ENCODE data around the gene MCL1.
A peak's percentile ranks its signal among the peaks of the same experiment; 100 is the strongest.
"Not testable (repeated sequence)": the region's sequence is repeated elsewhere in the genome, so short reads cannot be mapped to it uniquely, and the experiment has no call there.

The MCL1 gene

DNA sequence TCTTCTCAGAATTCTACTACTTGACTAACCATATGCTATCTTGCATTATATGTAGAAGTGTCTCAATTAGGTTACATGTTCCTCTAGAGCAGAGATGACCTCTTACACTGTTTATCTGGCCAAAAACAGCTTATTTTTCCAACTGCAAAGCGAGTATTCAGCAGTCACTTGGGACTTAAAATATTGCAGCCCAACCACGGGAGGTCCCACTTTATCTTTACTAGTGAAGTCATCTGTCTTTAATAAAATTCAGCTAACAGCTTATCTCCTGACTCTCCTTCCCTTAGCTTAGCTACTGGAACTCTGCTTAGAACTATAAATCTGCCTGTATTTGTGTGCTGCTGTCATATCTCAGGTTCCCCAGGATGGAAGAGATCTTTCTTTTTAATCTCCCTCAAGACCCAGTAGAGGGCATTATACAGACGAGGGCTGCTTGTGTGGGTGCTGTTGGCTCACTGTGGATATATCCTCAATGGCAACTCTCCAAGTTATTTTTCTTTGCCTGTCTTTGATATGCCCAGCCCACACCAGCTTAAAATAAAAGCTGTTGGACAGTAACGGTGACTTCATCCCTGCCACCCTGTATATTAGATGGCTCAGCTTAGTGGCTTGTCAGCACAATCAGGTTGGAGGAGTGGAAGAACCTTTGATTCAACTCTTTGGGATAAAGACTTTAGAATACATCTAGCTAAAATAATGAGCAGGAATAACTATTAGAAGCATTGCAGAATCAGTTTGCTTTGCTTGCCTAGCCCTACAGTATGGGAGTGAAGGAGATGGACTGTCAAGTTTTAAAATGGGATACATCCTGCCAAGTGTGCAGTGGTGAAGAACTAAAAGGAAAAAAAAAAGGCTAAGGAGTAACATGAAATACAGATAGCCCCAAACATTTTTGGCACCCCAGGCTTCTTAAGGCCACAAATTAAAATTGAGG, 40.4 kb upstream of the MCL1 start:
- no peaks in the 10 kb centered on the region for H3K27me3 ChIP-seq
- H3K4me1 ChIP-seq = no peaks in the 10 kb centered on the region
- no peak overlapping the region for H3K27ac ChIP-seq
- H4K20me1 ChIP-seq = no peaks in the 10 kb centered on the region
- no peak overlapping the region for H3K4me2 ChIP-seq
- H3K9me3 ChIP-seq = no peaks in the 10 kb centered on the region
- no peak overlapping the region for H3K9ac ChIP-seq
- H3K4me3 ChIP-seq = no peak overlapping the region
- H3K36me3 ChIP-seq = peaks cover 95% of the 10 kb centered on the region
- no peak for TF ChIP-seq Cebpa-rat (IDR thresholded peaks at IDR 0.05)

- H3K4me3 ChIP-seq = no peak overlapping the region
- TF ChIP-seq Cebpa-rat (IDR thresholded peaks at IDR 0.05) = no peak
- peaks cover 82% of the 10 kb centered on the region for H3K36me3 ChIP-seq
Observed at GRCh38 chr1:150615346-150616201, 36.2 kb upstream of the MCL1 start.

GRCh38 chr1:150613061-150613920, 33.9 kb upstream of the MCL1 start:
- no peak for TF ChIP-seq Cebpa-rat (IDR thresholded peaks at IDR 0.05)
- Histone ChIP-seq H4K20me1 (no peaks in the 10 kb centered on the region), H3K4me3 (no peak overlapping the region), H3K9me3 (no peaks in the 10 kb centered on the region), H3K4me1 (peaks cover 25% of the 10 kb centered on the region), H3K9ac (peak overlapping the region; percentile 49; the same call in 1 of the 2 replicates), H3K36me3 (peaks cover 79% of the 10 kb centered on the region), H3K27me3 (no peaks in the 10 kb centered on the region), H3K27ac (peak overlapping the region; percentile 42), H3K4me2 (peak overlapping the region; percentile 66)

More at GRCh38 chr1:150615346-150616201, 36.2 kb upstream of the MCL1 start:
- H3K9ac ChIP-seq = no peak overlapping the region
- H4K20me1 ChIP-seq = no peaks in the 10 kb centered on the region
- H3K27me3 ChIP-seq = no peaks in the 10 kb centered on the region
- H3K27ac ChIP-seq = no peak overlapping the region
- H3K9me3 ChIP-seq = no peaks in the 10 kb centered on the region
- H3K4me1 ChIP-seq = peaks cover 25% of the 10 kb centered on the region
- H3K4me2 ChIP-seq = no peak overlapping the region

DNA sequence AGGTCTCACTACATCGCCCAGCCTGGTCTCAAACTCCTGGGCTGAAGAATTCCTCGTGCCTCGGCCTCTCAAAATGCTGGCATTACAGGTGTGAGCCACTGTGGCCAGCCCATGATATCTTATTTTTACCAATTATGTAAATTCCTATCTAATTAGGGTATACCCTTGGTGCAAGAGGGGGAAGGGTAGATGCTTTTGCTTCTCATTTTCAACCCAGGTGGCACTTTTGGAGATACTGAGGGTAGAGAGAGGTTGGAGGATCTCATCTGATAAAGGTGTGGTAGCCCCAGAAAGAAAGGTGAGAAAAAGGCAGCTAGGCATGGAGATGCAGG, 32.6 kb upstream of the MCL1 start:
- H3K27ac ChIP-seq = no peak overlapping the region; the same call in 1 of the 2 replicates
- no peaks in the 10 kb centered on the region for H3K27me3 ChIP-seq
- no peaks in the 10 kb centered on the region for H4K20me1 ChIP-seq
- TF ChIP-seq Cebpa-rat (IDR thresholded peaks at IDR 0.05) = no peak
- peaks cover 74% of the 10 kb centered on the region for H3K36me3 ChIP-seq
- no peak overlapping the region for H3K4me3 ChIP-seq
- no peak overlapping the region for H3K9ac ChIP-seq
- H3K4me2 ChIP-seq = no peak overlapping the region
- peaks cover 25% of the 10 kb centered on the region for H3K4me1 ChIP-seq
- H3K9me3 ChIP-seq = no peaks in the 10 kb centered on the region

DNA sequence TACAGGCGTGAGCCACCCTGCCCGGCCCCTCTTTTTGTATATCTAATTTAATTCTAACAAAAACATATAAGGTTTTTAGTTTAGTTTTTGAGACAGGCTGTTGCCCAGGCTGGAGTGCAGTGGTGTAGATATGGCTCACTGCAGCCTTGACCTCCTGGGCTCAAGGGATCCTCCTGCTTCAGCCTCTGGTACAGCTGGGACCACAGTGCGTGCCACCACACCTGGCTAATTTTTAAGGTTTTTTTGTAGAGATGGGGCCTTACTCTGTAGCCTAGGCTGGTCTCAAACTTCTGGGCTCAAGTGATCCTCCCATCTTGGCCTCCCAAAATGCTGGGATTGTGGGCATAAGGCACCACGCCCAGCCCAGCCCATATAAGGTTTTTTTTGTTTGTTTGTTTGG, 31.2 kb upstream of the MCL1 start:
- Histone ChIP-seq H3K4me2 (no peak overlapping the region), H3K9ac (no peak overlapping the region)
- no peak for TF ChIP-seq Cebpa-rat (IDR thresholded peaks at IDR 0.05)

DNA sequence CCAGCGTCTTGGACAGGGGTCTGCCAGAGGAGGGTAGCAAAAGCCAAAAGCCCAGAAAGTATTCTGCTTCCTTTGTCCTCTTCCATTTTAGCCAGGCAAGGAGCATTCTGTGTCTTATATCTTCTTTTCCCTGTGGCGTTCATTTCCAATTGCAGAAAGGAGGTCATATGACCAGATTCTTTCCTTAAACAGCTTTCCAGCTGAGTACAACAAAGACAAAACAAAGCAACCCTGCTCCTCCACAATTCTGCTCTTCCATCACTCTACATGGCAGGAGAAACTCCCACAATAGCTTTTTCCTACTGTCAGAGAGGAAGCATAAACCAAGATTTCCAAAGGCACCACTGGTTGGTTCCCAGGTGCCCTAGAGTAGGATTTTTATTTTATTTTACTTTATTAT, 30.3 kb upstream of the MCL1 start:
- Histone ChIP-seq H3K4me3 (no peak overlapping the region), H3K4me1 (peaks cover 25% of the 10 kb centered on the region), H4K20me1 (no peaks in the 10 kb centered on the region), H3K4me2 (no peak overlapping the region), H3K9ac (no peak overlapping the region), H3K36me3 (peaks cover 58% of the 10 kb centered on the region), H3K27ac (no peak overlapping the region), H3K27me3 (no peaks in the 10 kb centered on the region), H3K9me3 (no peaks in the 10 kb centered on the region)
- TF ChIP-seq Cebpa-rat (IDR thresholded peaks at IDR 0.05) = no peak

More for the DNA sequence above, 31.2 kb upstream of the MCL1 start:
- Histone ChIP-seq H3K4me1 (peaks cover 25% of the 10 kb centered on the region), H3K36me3 (peaks cover 64% of the 10 kb centered on the region), H3K27me3 (no peaks in the 10 kb centered on the region), H3K9me3 (no peaks in the 10 kb centered on the region), H4K20me1 (no peaks in the 10 kb centered on the region), H3K27ac (no peak overlapping the region), H3K4me3 (no peak overlapping the region)

DNA sequence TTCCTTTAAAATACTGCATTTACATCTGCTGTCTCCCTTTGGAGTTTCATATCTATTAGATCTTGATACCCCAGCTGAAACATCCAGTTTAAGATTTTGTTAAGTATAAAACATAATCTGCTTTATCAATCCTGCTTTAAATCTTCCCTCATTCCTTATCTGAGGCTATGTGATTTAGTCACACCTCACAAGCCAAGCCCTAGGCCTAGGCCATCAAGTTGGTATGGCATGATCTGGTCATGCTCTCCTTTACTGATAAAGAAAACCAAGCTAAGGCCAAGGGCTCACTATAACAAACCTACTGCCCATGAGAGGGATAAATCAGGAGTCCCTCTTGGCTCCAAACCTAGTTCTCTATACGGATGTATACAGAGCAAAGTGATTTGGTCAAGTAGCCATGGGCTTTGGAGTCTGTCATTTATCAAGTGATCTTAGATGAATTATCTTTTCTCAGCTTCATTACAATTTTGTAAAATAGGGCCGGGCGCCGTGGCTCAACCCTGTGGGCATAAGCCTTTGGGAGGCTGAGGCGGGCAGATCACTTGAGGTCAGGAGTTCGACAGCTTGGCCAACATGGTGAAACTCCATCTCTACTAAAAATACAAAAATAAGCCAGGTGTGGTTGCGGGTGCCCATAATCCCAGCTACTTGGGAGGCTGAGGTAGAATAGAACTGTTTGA, 27.2 kb upstream of the MCL1 start:
- Histone ChIP-seq H3K27ac (no peak overlapping the region), H3K9ac (no peak overlapping the region), H4K20me1 (no peaks in the 10 kb centered on the region), H3K36me3 (peaks cover 40% of the 10 kb centered on the region), H3K4me2 (no peak overlapping the region), H3K4me1 (peaks cover 4% of the 10 kb centered on the region; the same call in 1 of the 2 replicates), H3K9me3 (no peaks in the 10 kb centered on the region), H3K4me3 (no peak overlapping the region), H3K27me3 (no peaks in the 10 kb centered on the region)
- TF ChIP-seq Cebpa-rat (IDR thresholded peaks at IDR 0.05) = no peak

DNA sequence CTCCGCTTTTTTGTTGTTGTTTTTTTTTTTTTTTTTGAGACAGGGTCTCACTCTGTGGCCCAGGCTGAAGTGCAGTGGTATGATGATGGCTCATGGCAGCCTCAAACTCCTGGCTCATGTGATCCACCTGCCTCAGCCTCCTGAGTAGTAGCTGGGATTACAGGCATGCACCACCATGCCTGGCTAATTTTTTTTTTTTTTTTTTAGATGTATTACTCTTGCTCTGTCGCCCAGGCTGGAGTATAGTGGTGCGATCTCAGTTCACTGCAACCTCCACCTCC, 26.0 kb upstream of the MCL1 start:
- not testable (repeated sequence) for H3K9ac ChIP-seq, H4K20me1 ChIP-seq, H3K27ac ChIP-seq, H3K4me1 ChIP-seq, H3K27me3 ChIP-seq, H3K4me3 ChIP-seq, H3K9me3 ChIP-seq, H3K4me2 ChIP-seq
- peaks cover 36% of the 10 kb centered on the region for H3K36me3 ChIP-seq

GRCh38 chr1:150604226-150604588, 24.8 kb upstream of the MCL1 start:
- Histone ChIP-seq H3K9ac (no peak overlapping the region), H3K4me3 (no peak overlapping the region), H3K4me2 (no peak overlapping the region), H4K20me1 (no peaks in the 10 kb centered on the region), H3K27ac (no peak overlapping the region), H3K9me3 (no peaks in the 10 kb centered on the region), H3K4me1 (no peaks in the 10 kb centered on the region), H3K36me3 (peaks cover 30% of the 10 kb centered on the region), H3K27me3 (no peaks in the 10 kb centered on the region)
- no peak for TF ChIP-seq Cebpa-rat (IDR thresholded peaks at IDR 0.05)
